A172 (cell line): ENCODE data around the gene NPAS3. TPM values are rescaled to one million over a fixed set of nuclear protein-coding genes. Genes with fewer than 3 reads are reported as not detected.
A peak's percentile ranks its signal among the peaks of the same experiment; 100 is the strongest.

Source experiments
- DNase-seq: peaks from one replicate; pipeline ENCODE4 v3.0.0-alpha.2; 2015; ENCODE audit warnings: low spot score
- total RNA-seq: library from RNA; depleted of rRNA; stranded (reverse); fragments of >200 nt; shearing (Covaris generic); gene quantifications from 2 replicates; pipeline ENCODE4 v1.2.3, GENCODE V29; 2014

Gene NPAS3
- total RNA-seq, 1 experiment from 2014 or later: 0.41 TPM

DNA sequence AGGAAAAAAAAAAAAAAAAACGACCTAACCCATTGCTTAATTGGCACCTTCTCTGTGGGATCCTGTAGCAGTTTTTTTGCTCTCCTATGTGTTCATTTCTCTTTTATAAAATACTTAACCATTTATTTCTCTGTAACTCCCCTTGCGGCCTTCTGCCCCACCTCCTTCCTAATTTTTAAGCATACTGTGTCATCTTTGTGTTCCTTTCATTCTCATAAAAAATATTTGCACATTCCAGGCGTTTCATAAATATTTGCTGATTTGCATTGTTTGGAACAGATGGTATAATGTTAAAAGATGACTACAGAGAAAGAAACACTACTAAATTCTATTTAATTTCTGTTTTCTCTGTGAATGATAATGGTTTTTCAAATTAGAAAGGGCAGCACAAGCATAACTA lies 77.9 kb downstream of the NPAS3 start:
- DNase-seq: no peak

DNA sequence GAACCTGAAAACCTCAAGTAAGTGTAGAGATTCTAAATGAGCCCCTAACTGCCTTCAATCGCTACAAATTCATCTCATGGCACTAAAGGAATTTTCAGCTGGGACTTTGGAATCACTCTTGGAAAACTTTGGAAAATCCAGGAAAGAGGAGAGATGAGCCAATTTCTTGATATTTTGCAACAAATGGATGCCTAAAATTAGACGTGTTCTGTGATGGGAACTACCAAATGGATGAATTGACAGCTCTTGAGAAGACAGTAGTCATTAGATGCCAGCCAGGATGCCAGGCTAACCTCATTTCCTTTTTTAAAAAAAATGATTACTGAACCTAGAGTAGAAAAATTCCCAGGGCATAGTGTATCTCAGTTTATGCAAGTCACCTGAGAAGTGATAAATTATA lies 78.3 kb downstream of the NPAS3 start:
- DNase-seq: no peak

DNA sequence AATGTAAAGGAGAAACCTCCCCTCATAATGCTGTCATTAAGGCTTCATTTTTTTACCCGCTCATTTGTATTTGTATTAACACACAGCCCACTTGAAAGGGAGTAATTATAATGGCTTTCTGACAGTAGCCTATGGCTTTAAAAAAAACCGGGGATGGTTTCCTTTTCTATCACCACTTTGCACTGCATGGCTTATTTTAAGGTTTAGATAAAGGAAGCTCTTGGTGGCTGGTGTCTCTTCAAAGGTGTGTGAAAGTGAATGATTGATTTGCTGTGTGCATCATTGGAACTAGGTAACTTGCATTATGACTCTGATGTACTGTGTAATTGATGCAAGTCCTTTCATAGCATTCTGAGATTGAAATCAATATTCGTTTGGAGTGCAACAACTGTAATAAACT lies 80.7 kb downstream of the NPAS3 start:
- DNase-seq: no peak

DNA sequence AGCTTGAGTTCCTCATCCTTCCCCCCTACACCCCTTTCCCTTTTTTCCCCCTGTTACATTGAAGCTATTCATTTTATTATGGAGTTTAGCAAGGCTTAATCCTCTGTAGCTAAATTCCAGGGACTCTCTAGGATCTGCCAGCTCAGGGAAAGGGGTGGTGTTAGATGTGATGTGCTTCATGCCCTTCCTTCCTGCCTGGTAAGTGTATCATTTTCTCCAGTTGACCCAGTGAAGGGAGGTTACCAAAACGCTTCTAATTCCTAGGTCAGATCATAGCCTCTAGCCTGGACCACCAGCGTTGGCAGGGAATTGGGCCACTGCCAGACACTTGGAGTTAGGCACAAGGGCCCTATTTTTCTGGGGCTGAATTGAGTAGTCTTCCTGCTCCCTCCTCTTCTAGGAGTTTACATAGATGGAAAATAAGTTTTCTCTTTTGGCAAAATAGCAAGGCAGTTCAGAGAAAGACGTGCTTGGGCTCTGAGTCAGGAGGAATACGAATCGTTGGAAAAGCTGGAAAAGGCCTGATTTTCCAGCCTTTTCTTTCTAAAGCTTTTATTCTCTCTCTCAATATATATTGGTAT lies 88.3 kb downstream of the NPAS3 start:
- DNase-seq: no peak

GRCh38 chr14:33029511-33029910 lies 90.8 kb downstream of the NPAS3 start:
- no peak for DNase-seq

- DNase-seq: no peak
Observed at GRCh38 chr14:33030386-33030785, 91.7 kb downstream of the NPAS3 start.

- DNase-seq: no peak
Observed at GRCh38 chr14:33035416-33036194, 96.9 kb downstream of the NPAS3 start.

- no peak for DNase-seq
Observed at GRCh38 chr14:33039311-33039710, 100.6 kb downstream of the NPAS3 start.

- no peak for DNase-seq
Observed at GRCh38 chr14:33040372-33041140, 101.9 kb downstream of the NPAS3 start.

DNA sequence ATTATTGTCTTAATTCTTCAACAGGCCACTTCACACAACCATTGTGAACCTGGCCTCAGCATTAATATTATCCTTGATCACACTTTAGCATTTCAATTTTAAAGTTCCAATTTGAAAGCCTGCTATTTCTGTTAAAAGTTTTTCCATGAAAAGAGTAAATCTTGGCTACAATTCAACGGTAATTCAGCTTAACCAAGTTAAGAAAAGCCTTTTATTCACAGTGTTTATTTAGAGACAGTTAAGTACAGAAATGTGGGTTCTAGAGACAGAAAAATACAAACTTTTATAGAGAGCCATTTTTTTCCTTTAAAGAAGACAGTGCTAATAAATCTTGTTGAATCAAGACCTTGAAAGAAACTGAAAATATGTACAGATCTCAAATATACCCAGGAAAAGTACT lies 103.9 kb downstream of the NPAS3 start:
- no peak for DNase-seq

- no peak for DNase-seq
Observed at GRCh38 chr14:33045760-33046159, 107.1 kb downstream of the NPAS3 start.

DNA sequence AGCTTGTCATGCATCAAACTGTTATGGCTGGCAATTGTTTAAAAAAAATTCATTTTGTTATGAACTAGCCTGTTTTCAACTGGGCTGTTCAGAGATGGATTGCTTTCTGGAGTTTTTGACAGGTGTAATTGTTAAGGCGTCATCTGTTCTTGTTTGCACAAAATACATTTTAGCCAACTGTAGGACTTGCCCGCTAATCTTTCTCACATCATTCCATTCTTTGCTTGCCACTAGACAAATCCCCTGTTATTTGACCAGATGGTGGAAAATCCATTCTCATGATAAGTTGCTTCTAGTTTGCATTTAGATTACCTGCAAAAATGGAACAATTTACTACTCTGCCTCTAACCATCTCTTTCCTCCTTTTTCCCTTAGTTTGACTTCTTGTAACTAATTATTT lies 114.3 kb downstream of the NPAS3 start:
- DNase-seq: no peak

- no peak for DNase-seq
Observed at GRCh38 chr14:33056213-33056612, 117.5 kb downstream of the NPAS3 start.

DNA sequence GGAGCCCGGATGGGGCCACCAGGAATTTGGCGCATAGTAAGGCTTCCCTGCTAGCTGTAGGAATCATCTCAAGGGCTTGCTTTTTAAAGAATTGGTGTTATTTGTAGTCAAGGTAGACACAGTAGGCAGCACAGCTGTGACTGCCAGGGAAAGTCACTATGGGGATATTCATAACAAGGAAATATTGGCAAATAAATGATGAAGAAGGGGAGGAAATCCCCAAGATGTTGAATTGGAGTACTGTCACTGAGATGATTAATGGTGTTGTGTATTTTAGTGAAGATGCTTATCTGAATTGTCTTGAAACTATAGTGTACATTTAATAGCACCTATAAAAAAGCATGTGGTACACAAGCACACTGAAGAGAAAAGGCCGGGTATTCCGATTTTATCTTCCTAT lies 118.9 kb downstream of the NPAS3 start:
- DNase-seq: no peak

- DNase-seq: no peak
Observed at GRCh38 chr14:33061667-33062325, 123.1 kb downstream of the NPAS3 start.

- DNase-seq: no peak
Observed at GRCh38 chr14:33062476-33062875, 123.8 kb downstream of the NPAS3 start.

DNA sequence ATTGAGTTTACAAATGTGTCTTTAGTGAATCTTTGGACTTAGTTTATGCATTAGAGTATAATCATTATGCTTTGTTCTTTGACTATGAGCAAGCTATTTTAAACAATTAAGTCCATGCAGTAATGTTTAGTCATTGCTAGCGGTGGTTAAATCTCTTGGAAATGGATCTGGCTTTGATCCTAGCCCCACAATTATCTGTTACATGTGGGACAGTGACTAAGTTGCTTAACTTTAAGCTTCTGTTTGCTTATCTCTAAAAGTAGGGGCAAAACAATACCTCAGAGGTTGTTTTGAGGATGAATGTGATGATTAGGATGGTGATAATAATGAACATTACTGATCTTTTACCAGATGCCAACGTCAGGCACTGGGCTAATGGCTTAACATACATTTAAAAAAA lies 124.2 kb downstream of the NPAS3 start:
- DNase-seq: peak; percentile 46

- no peak for DNase-seq
Observed at GRCh38 chr14:33063521-33063920, 124.8 kb downstream of the NPAS3 start.

- DNase-seq: no peak
Observed at GRCh38 chr14:33065634-33066033, 127.0 kb downstream of the NPAS3 start.

DNA sequence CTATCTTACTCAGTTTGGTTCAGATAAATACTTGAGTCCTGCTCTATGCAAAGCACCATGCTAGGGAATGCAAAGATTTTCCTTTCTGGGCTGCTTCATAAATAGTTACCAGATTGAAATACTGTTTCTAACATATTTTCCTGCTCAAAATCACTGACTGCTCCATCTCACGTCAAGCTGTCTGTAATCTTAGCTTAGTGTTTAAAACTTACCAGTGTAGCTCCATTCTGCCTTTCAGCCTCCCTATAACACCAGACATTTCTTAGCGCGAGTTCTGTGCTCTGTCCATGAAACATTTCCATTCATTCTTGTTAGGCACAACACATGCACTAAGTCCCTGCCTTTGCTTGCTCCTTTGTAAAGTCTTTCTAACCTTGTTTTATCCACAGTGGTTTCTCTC lies 129.4 kb downstream of the NPAS3 start:
- no peak for DNase-seq

GRCh38 chr14:33068626-33069025 lies 129.9 kb downstream of the NPAS3 start:
- peak; percentile 62 for DNase-seq

DNA sequence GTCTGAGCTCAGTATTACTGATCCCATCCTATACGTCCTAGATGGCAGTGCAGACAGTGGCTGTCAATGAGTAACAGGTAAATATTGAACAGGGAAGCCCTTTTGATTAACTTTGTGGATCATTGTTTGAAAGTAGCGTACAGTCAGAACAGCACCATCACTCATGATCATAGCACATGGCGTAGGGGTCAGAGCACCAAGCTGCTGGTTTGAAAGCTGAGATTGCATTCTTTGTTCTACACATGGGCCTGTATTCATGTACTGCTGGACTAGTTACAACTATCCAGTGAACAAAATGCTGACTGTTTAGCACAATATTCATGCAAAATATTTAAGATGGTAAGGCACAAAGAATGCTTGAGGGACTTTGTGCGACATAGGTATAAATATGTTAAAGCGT lies 131.8 kb downstream of the NPAS3 start:
- no peak for DNase-seq
